CD4-positive, alpha-beta T cell (primary cell): ENCODE data around the gene GARS1. TPM values are rescaled to one million over a fixed set of nuclear protein-coding genes. Genes with fewer than 3 reads are reported as not detected.

Source experiments
- ATAC-seq: fragments of 200-7000 bp; cut with Tn5 transposase; one replicate; pipeline ENCODE4 v1.10.0; 2022; ENCODE audit warnings: mild to moderate bottlenecking; ENCODE audit not compliant: poor library complexity
- CTCF ChIA-PET: fragments of 350-600 bp; sonication (Branson Sonifier 250); formaldehyde crosslinking; loops from one replicate; lab custom pipeline; 2021; ENCODE audit warnings: antibody characterized with exemption, inconsistent platforms; lab: Charles Lee
- POLR2A ChIA-PET: fragments of 350-600 bp; sonication (Branson Sonifier 250); formaldehyde crosslinking; loops from one replicate; lab custom pipeline; 2021; ENCODE audit warnings: antibody characterized with exemption, inconsistent platforms; lab: Charles Lee
- DNase-seq, 14 experiments: peaks; one replicate each; pipeline ENCODE4 v3.0.0-alpha.2; 2013 to 2020; ENCODE audit warnings: mixed read lengths in 2 of 14
- H3K27ac ChIP-seq, 2 donors: one replicate each; pipeline versions ENCODE4 v1.5.1 to v1.7.0; 2013; ENCODE audit warnings: low read length in 2 of 2, low read depth in 1 of 2, mild to moderate bottlenecking in 1 of 2
- H3K27me3 ChIP-seq, 2 experiments: 1 replicate in 1 of 2; 2 replicates in 1 of 2; pipeline versions ENCODE4 v1.6.1 to v1.7.0; 2013; ENCODE audit warnings: low read length in 2 of 2, control low read depth in 1 of 2, mild to moderate bottlenecking in 1 of 2, moderate library complexity in 1 of 2; ENCODE audit not compliant: insufficient read depth in 2 of 2, control insufficient read depth in 1 of 2
- H3K36me3 ChIP-seq: one replicate; pipeline ENCODE4 v1.6.1; 2013; ENCODE audit warnings: low read length, control low read depth; ENCODE audit not compliant: insufficient read depth
- H3K4me1 ChIP-seq: one replicate; pipeline ENCODE4 v1.6.1; 2013; ENCODE audit warnings: low read length, control low read depth; ENCODE audit not compliant: insufficient read depth
- H3K4me3 ChIP-seq: one replicate; pipeline ENCODE4 v1.5.1; 2013; ENCODE audit warnings: mild to moderate bottlenecking, low read length, moderate library complexity
- H3K9me3 ChIP-seq, 2 experiments: 1 replicate in 1 of 2; 2 replicates in 1 of 2; pipeline versions ENCODE4 v1.6.1 to v1.7.0; 2013; ENCODE audit warnings: low read length in 2 of 2, mild to moderate bottlenecking in 2 of 2, control low read depth in 1 of 2, moderate library complexity in 1 of 2; ENCODE audit not compliant: control insufficient read depth in 1 of 2, insufficient read depth in 1 of 2
- H3K27ac Mint-ChIP-seq: one replicate; pipeline ENCODE4 v1.8.0; 2020; ENCODE audit warnings: mixed read lengths
- H3K27me3 Mint-ChIP-seq: one replicate; pipeline ENCODE4 v1.8.0; 2021; ENCODE audit warnings: mixed read lengths
- H3K36me3 Mint-ChIP-seq: one replicate; pipeline ENCODE4 v1.8.0; 2021; ENCODE audit warnings: low read depth, mixed read lengths
- H3K4me1 Mint-ChIP-seq: one replicate; pipeline ENCODE4 v1.8.0; 2021; ENCODE audit warnings: low read depth, mixed read lengths
- H3K4me3 Mint-ChIP-seq: one replicate; pipeline ENCODE4 v1.8.0; 2020; ENCODE audit warnings: mild to moderate bottlenecking, mixed read lengths
- H3K9me3 Mint-ChIP-seq: one replicate; pipeline ENCODE4 v1.8.0; 2020; ENCODE audit warnings: mixed read lengths
- CTCF ChIP-seq: fragments of 200-600 bp; IDR thresholded peaks from one replicate; pipeline ENCODE4 v1.8.0; 2022; ENCODE audit warnings: antibody characterized with exemption, mild to moderate bottlenecking
- intact Hi-C, 2 experiments: fragments of 100-400 bp; cut with DNase I in 1 of 2; cut with micrococcal nuclease in 1 of 2; formaldehyde crosslinking; loops; one replicate each; pipeline versions ENCODE4 v1.15.1 to v1.9.0; 2023 to 2025; cut with DNase I, micrococcal nuclease
- total RNA-seq, 174 experiments: library from RNA in 2 of 174; stranded (reverse) in 2 of 174; gene quantifications; one replicate each; pipeline ENCODE4 v1.2.3 and lab custom pipeline; 2021 to 2026

Gene GARS1
- total RNA-seq, 2 experiments from 2014 or later: 127 to 132 TPM

DNA sequence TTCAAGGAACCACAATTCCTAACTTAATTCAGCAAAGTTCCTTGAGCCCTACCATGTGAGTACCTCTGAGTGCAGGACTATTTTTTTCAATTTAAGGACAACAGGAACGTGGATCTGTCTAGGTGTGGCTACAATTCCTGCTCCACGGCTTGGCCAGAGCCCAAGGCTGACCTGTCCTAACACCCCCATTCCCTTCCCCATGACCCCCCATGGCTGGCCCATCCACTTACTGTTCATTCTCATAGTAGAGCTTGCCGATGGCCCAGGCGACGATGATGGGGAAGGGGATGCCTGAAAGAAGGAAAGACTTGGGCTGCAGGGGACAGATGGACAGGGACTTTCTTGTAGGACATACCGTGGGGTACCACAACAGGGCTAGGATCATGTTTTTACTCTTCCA is 67.2 kb downstream of the GARS1 start:
- intact Hi-C loops: no loop called here
- DNase-seq (no peak), ATAC-seq (no peak)
- no peaks in the 10 kb centered on the region for H3K4me1 ChIP-seq
- H3K27ac ChIP-seq: no peak overlapping the region
- no peaks in the 10 kb centered on the region for H3K9me3 ChIP-seq
- Mint-ChIP-seq H3K36me3 (no peaks in the 10 kb centered on the region), H3K27ac (no peak overlapping the region), H3K4me1 (no peaks in the 10 kb centered on the region), H3K4me3 (no peak overlapping the region), H3K27me3 (no peaks in the 10 kb centered on the region), H3K9me3 (no peaks in the 10 kb centered on the region)
- no peak overlapping the region for H3K4me3 ChIP-seq
- POLR2A ChIA-PET: no interaction called here
- no peaks in the 10 kb centered on the region for H3K36me3 ChIP-seq
- TF ChIP-seq CTCF: no peak
- CTCF ChIA-PET: no interaction called here
- no peaks in the 10 kb centered on the region for H3K27me3 ChIP-seq

- Mint-ChIP-seq H3K27ac (no peak overlapping the region), H3K4me1 (no peaks in the 10 kb centered on the region), H3K36me3 (no peaks in the 10 kb centered on the region), H3K27me3 (no peaks in the 10 kb centered on the region), H3K9me3 (no peaks in the 10 kb centered on the region), H3K4me3 (no peak overlapping the region)
- no peaks in the 10 kb centered on the region for H3K4me1 ChIP-seq
- ATAC-seq (no peak), DNase-seq (no peak)
- no peaks in the 10 kb centered on the region for H3K36me3 ChIP-seq
- CTCF ChIA-PET: no interaction called here
- no peak overlapping the region for H3K4me3 ChIP-seq
- POLR2A ChIA-PET: no interaction called here
- no peaks in the 10 kb centered on the region for H3K9me3 ChIP-seq
- no peaks in the 10 kb centered on the region for H3K27me3 ChIP-seq
- no peak for TF ChIP-seq CTCF
- intact Hi-C loops: no loop called here
- no peak overlapping the region for H3K27ac ChIP-seq
These were observed 67.8 kb downstream of the GARS1 start for GRCh38 chr7:30662431-30662939.

GRCh38 chr7:30663414-30663813 is 68.7 kb downstream of the GARS1 start:
- no peak overlapping the region for H3K4me3 ChIP-seq
- intact Hi-C loops: no loop called here
- ATAC-seq (no peak), DNase-seq (no peak)
- Mint-ChIP-seq H3K4me1 (no peaks in the 10 kb centered on the region), H3K4me3 (no peak overlapping the region), H3K27me3 (no peaks in the 10 kb centered on the region), H3K9me3 (no peaks in the 10 kb centered on the region), H3K36me3 (no peaks in the 10 kb centered on the region), H3K27ac (no peak overlapping the region)
- POLR2A ChIA-PET: no interaction called here
- H3K27me3 ChIP-seq: no peaks in the 10 kb centered on the region
- no peak overlapping the region for H3K27ac ChIP-seq
- H3K4me1 ChIP-seq: no peaks in the 10 kb centered on the region
- no peak for TF ChIP-seq CTCF
- H3K9me3 ChIP-seq: no peaks in the 10 kb centered on the region
- no peaks in the 10 kb centered on the region for H3K36me3 ChIP-seq
- CTCF ChIA-PET: no interaction called here
